HS-5 (cell line): ENCODE measurements around the gene RALGPS2.
"Not testable (repeated sequence)": the region's sequence is repeated elsewhere in the genome, so short reads cannot be mapped to it uniquely, and the experiment has no call there.

Source experiments
- DNase-seq: peaks from one replicate; pipeline ENCODE4 v3.0.0-alpha.2; 2012; ENCODE audit warnings: low read depth

RALGPS2 gene

GRCh38 chr1:178942285-178943198 lies 217.5 kb downstream of the RALGPS2 start:
- DNase-seq, result no peak

- no peak for DNase-seq
These were observed 219.7 kb downstream of the RALGPS2 start for GRCh38 chr1:178944729-178945128.

DNA sequence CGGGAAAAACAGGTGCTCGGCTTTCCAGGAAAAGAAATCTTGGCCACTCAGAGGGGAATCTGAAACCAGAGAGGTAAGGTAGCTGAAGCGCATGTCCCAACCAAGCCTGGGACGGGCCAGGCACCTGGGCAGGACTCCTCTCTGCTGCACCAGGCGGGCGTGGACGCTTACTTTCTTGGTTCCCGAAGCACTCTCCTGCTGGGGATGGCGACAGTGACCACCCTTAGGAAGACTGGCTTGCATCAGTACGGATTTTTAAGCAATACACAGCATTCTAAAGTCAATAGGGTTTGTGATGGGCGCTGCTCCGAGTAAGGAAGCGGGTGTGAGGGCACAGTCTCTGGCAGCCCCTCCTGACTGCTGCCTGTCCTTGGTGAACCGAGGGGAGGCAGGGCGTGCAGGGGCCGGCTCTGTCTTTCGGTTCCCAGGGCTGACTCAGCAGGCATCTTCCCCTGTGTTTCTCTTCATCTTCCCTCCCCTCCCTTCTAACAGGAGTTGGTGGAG lies 220.8 kb downstream of the RALGPS2 start:
- DNase-seq, result no peak

GRCh38 chr1:178946416-178946815 lies 221.4 kb downstream of the RALGPS2 start:
- DNase-seq, result no peak

GRCh38 chr1:178946855-178947676 lies 222.0 kb downstream of the RALGPS2 start:
- DNase-seq, result no peak

- DNase-seq, result no peak
These were observed 222.6 kb downstream of the RALGPS2 start for GRCh38 chr1:178947677-178947981.

DNA sequence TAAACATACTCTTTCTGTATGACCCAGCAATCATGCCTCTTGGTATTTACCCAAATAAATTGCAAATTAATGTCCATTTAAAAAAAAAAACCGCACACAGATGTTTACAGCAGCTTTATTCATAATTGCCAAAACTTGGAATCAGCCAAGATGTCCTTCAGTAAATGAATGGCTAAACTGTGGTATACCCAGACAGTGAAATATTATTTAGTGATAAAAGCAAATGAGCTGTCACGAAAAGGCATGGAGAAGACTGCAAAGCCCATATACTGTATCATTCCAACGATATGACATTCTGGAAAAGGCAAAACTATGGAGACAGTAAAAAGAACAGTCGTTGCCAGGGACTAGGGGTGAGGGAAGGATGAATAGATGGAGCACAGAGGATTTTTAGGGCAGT lies 223.6 kb downstream of the RALGPS2 start:
- DNase-seq, result no peak

- DNase-seq, result not testable (repeated sequence)
These were observed 224.8 kb downstream of the RALGPS2 start for GRCh38 chr1:178949866-178950265.

- no peak for DNase-seq
These were observed 226.6 kb downstream of the RALGPS2 start for GRCh38 chr1:178951600-178951999.

DNA sequence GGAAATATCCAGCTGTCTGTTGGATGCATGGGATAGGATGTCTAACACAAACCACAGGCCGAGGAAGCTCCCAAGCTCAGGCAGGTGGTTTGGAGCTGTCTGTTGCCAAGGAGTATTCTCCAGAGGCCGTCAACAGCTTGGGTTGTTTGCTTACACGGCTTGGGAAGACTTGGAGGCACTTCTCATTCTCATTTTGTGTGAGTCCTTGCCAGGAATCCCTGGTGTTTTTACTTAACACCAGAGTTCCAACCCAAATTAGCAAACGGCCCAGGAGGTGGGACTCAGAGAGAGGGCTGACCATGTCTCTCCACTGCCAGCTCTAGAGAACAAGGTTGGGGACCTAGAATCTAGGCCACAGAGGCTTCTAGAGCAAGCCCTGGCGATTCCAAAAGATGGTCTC lies 228.0 kb downstream of the RALGPS2 start:
- no peak for DNase-seq

DNA sequence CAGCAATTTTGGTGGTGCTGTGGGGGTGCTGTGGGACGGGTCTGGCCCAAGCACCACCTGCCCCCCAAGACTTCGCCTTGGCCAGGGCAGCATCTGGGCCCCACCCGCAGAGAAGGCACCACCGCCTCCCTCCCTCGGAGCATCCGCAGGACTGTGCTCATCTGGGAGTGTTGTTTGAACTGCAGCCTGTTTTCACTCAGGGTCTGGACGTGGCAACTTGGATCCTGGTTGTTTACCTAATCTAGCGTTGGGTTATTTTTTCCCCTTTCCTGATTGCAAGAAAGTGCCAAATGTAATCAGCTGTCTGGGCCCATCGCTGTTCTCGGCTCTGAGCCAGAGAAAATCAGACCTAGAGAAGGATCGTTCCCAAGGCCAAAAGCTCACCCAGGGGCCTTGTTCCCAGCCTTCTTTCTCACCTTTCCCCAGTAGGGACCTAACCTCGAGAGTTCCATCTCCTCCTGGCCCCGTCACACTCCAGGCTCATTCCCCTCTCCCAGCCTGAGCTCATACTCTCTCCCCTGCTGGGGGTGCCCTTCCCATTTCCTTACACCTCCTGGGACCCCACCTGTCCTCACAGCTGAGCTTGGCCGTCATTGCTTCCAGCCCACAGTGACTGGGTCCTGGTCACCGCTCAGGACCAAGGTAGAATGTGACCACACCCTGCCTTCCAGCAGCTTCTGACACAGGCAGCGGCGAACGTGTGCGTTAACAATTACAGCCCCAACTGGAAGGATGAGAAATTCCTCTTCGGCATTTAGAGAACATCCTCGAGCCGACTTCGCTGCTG lies 228.7 kb downstream of the RALGPS2 start:
- no peak for DNase-seq

GRCh38 chr1:178954325-178954690 lies 229.3 kb downstream of the RALGPS2 start:
- no peak for DNase-seq

- no peak for DNase-seq
These were observed 229.9 kb downstream of the RALGPS2 start for GRCh38 chr1:178954937-178955336.

DNA sequence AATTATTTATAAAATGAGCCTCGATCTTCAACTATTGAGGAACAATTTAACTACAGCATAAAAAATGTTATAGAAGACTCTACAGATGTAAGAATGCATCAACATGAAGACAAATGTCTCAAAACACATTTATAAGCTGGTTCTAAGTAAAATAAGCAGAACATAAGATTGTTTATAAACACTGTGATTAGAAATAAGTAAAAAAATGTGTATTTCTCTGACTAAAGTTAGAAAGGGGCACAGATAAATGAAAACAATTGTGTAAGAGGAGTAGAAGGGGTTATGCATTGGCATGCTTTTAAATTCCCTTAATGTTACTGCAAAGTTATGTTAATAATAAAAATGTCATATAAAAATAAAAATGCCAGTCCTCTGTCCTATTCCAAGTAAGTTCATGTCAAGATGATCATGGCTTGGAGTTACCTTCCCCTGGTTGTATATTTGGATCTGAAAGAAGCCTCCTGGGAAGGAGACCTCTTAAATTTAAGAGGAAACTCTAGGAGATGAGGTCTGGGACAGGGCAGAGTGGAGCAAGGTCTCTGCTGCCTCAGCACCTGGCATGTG lies 230.4 kb downstream of the RALGPS2 start:
- DNase-seq, result no peak

GRCh38 chr1:178958491-178958890 lies 233.4 kb downstream of the RALGPS2 start:
- no peak for DNase-seq

DNA sequence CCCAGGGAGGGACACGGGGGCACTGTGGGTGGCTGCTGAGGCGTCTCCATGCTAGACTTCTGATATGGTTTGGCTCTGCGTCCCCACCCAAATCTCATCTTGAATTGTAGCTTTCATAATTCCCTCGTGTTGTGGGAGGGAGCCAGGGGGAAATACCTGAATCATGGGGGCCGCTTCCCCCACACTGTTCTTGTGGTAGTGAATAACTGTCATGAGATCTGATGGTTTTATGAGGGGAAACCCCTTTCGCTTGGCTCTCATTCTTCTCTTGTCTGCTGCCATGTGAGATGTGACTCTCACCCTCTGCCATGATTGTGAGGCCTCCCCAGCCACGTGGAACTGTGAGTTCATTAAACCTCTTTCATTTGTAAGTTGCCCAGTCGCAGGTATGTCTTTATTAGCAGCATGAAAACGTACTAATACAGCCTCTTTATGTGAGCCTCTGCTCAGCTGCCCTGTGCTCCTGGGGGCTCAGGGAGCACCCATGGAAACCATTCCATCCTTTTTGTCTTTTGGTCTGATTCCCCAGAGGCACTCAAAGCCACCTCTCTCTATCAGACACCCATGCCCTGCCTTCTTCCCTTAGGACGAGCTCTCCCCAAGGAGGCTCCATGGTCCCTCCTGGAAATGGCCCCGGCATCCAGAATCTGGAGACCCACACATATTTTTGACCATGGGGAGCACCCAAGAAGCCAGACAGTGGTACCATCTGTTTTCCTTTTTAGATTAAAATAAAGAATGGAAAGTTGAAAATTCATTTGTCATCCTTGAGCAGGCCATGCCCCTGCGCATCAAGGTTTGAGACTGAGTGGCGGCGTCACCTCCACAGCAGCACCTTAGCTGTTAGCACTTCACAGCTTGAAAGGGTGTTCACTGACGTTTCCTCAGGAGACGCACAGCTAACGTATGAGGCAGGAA lies 234.8 kb downstream of the RALGPS2 start:
- DNase-seq, result no peak

- no peak for DNase-seq
These were observed 235.6 kb downstream of the RALGPS2 start for GRCh38 chr1:178960482-178961240.

DNA sequence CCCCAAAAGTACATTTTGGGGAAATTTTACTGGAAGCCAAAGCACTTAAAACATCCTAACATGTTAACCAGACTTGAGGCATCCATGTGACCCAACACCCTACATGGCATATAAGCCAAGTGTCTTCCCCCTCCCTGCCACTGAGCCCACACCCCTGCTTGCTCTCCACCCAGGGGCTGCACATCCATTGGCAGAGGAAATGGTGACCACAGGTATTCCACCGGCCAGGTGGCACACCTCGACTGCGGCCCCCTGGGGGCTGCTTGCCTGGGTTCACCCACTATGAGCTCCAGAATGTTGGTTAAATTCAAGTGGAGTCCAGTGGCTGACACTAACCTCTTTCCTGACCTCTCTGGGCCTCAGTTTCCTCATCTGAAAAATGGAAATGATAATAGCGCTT lies 236.3 kb downstream of the RALGPS2 start:
- DNase-seq, result no peak

- DNase-seq, result no peak
These were observed 236.8 kb downstream of the RALGPS2 start for GRCh38 chr1:178961868-178962267.
